Liver (tissue), 3 donors: ENCODE results near the gene SPO11.

Experiments
- GABPA ChIP-seq, 2 donors: IDR thresholded peaks in 1 of 2; conservative IDR thresholded peaks in 1 of 2; 2 replicates each; pipeline ENCODE4 v1.6.1; 2016; ENCODE audit warnings: antibody characterized with exemption in 2 of 2, mild to moderate bottlenecking in 1 of 2, moderate library complexity in 1 of 2
- TF ChIP-seq, protein P1 (sequence below): fragments of 150-350 bp; IDR thresholded peaks from 2 replicates; pipeline ENCODE4 v1.5.1; 2017; ENCODE audit warnings: improper control_type of control experiment, low read depth, low read length; ENCODE audit not compliant: missing input control
- donor health status: healthy.
- donor health status: healthy.

DNA sequence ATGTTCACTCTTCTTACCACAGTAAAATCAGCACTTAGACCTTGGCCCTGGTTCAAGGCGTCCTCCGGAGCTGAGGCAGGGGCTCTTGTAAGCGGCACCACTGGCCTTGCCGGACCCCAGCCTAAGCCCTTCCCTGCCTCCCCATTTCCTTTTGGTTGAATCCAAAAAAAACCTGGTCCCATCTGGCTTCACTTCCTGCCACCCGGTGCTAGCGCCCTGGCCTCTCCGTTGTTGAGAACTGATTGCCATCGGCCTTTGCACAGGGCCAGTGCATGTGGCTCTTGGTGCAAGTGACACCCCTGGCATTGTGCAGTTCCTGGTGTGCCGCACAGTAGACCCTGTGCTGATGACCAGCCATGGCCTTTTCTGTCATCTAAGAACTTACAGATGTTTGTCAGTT is 42.6 kb downstream of the SPO11 start:
- TF ChIP-seq, protein P1, sequence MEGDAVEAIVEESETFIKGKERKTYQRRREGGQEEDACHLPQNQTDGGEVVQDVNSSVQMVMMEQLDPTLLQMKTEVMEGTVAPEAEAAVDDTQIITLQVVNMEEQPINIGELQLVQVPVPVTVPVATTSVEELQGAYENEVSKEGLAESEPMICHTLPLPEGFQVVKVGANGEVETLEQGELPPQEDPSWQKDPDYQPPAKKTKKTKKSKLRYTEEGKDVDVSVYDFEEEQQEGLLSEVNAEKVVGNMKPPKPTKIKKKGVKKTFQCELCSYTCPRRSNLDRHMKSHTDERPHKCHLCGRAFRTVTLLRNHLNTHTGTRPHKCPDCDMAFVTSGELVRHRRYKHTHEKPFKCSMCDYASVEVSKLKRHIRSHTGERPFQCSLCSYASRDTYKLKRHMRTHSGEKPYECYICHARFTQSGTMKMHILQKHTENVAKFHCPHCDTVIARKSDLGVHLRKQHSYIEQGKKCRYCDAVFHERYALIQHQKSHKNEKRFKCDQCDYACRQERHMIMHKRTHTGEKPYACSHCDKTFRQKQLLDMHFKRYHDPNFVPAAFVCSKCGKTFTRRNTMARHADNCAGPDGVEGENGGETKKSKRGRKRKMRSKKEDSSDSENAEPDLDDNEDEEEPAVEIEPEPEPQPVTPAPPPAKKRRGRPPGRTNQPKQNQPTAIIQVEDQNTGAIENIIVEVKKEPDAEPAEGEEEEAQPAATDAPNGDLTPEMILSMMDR = no peak
- TF ChIP-seq GABPA (IDR thresholded peaks at IDR 0.05 in 1 of 2, conservative IDR thresholded peaks at IDR 0.05 in 1 of 2) = no peak
